KBM-7 (cell line): ENCODE data around the gene PLD5.
"Not testable (repeated sequence)": the region's sequence is repeated elsewhere in the genome, so short reads cannot be mapped to it uniquely, and the experiment has no call there.

Experiments used
- DNase-seq: peaks from one replicate; pipeline ENCODE4 v3.0.0-alpha.2; 2015
- in situ Hi-C: fragments of 300-500 bp; cut with MboI; formaldehyde crosslinking; loops from 2 replicates; pipeline ENCODE4 v1.14.3; 2020; ENCODE audit warnings: low sequenced_read_pairs, low pct_unique_long_range_greater_than_20kb, mixed read lengths

Gene PLD5

GRCh38 chr1:242318140-242318539, 206.4 kb downstream of the PLD5 start:
- no peak for DNase-seq
- in situ Hi-C loops, result no loop called here

- in situ Hi-C loops, DNase-seq: not testable (repeated sequence)
These were observed 209.6 kb downstream of the PLD5 start for GRCh38 chr1:242314865-242315264.

- DNase-seq, in situ Hi-C loops: not testable (repeated sequence)
These were observed 210.3 kb downstream of the PLD5 start for GRCh38 chr1:242314085-242314649.

GRCh38 chr1:242308681-242309080, 215.8 kb downstream of the PLD5 start:
- DNase-seq, in situ Hi-C loops: not testable (repeated sequence)

GRCh38 chr1:242293781-242294180, 230.7 kb downstream of the PLD5 start:
- in situ Hi-C loops, DNase-seq: not testable (repeated sequence)

GRCh38 chr1:242288067-242288466, 236.4 kb downstream of the PLD5 start:
- DNase-seq, in situ Hi-C loops: not testable (repeated sequence)

GRCh38 chr1:242282758-242283485, 241.6 kb downstream of the PLD5 start:
- DNase-seq, in situ Hi-C loops: not testable (repeated sequence)

GRCh38 chr1:242278406-242278805, 246.1 kb downstream of the PLD5 start:
- in situ Hi-C loops, DNase-seq: not testable (repeated sequence)

GRCh38 chr1:242276769-242277168, 247.7 kb downstream of the PLD5 start:
- DNase-seq, in situ Hi-C loops: not testable (repeated sequence)

GRCh38 chr1:242267004-242267403, 257.5 kb downstream of the PLD5 start:
- in situ Hi-C loops, DNase-seq: not testable (repeated sequence)

- in situ Hi-C loops, DNase-seq: not testable (repeated sequence)
These were observed 260.1 kb downstream of the PLD5 start for GRCh38 chr1:242264419-242264818.

GRCh38 chr1:242245255-242245654, 279.2 kb downstream of the PLD5 start:
- DNase-seq, result no peak
- in situ Hi-C loops, result no loop called here

- no peak for DNase-seq
- in situ Hi-C loops, result no loop called here
These were observed 281.0 kb downstream of the PLD5 start for GRCh38 chr1:242243472-242243871.

GRCh38 chr1:242242983-242243382, 281.5 kb downstream of the PLD5 start:
- in situ Hi-C loops, result no loop called here

GRCh38 chr1:242241936-242242335, 282.6 kb downstream of the PLD5 start:
- DNase-seq, result no peak
- in situ Hi-C loops, result no loop called here

More at GRCh38 chr1:242242983-242243382, 281.5 kb downstream of the PLD5 start:
- no peak for DNase-seq

- no peak for DNase-seq
These were observed 283.8 kb downstream of the PLD5 start for GRCh38 chr1:242240691-242241090.

GRCh38 chr1:242240077-242240476, 284.4 kb downstream of the PLD5 start:
- DNase-seq, result no peak
- in situ Hi-C loops, result no loop called here

More at GRCh38 chr1:242240691-242241090, 283.8 kb downstream of the PLD5 start:
- in situ Hi-C loops, result no loop called here

- no peak for DNase-seq
- in situ Hi-C loops, result no loop called here
These were observed 285.1 kb downstream of the PLD5 start for GRCh38 chr1:242239398-242239797.

GRCh38 chr1:242237051-242237450, 287.4 kb downstream of the PLD5 start:
- in situ Hi-C loops, result no loop called here
- no peak for DNase-seq

- DNase-seq, result no peak
- in situ Hi-C loops, result no loop called here
These were observed 295.5 kb downstream of the PLD5 start for GRCh38 chr1:242228991-242229390.
